IMR-90 (cell line): Measurements from ENCODE around the gene ZNF136. TPM values are rescaled to one million over a fixed set of nuclear protein-coding genes. Genes with fewer than 3 reads are reported as not detected.

Source experiments
- ATAC-seq: fragments of 200-7000 bp; cut with Tn5 transposase; 2 replicates; pipeline ENCODE4 v1.9.1; 2020; ENCODE audit warnings: low read depth, mild to moderate bottlenecking, moderate library complexity
- BruUV-seq: library from RNA; stranded (reverse); fragments of 400-500 nt; replicated peaks from 2 replicates; lab custom pipeline; 2021; lab: Mats Ljungman, UMichigan
- CTCF ChIA-PET: fragments of 300-600 bp; formaldehyde crosslinking; extraction: SDS; loops from one replicate; lab custom pipeline; 2021; ENCODE audit warnings: antibody characterized with exemption; lab: Yijun Ruan, JAX
- POLR2A ChIA-PET: fragments of 300-600 bp; sonication (Branson Sonifier 250); formaldehyde crosslinking; loops from one replicate; lab custom pipeline; 2022; ENCODE audit warnings: antibody characterized with exemption; ENCODE audit not compliant: unreplicated experiment; lab: Charles Lee
- DNase-seq: peaks from one replicate; pipeline ENCODE4 v3.0.0; 2013
- H2AFZ ChIP-seq: replicated peaks from 2 replicates; pipeline ENCODE3; 2013; ENCODE audit warnings: low read length, mild to moderate bottlenecking; ENCODE audit not compliant: poor library complexity
- H2AK5ac ChIP-seq: 2 replicates; pipeline ENCODE4 v1.6.1; 2013; ENCODE audit warnings: low read depth, low read length, inconsistent platforms
- H2AK9ac ChIP-seq: replicated peaks from 2 replicates; pipeline ENCODE3; 2013; ENCODE audit warnings: mild to moderate bottlenecking, low read depth, low read length, moderate library complexity; ENCODE audit not compliant: poor library complexity
- H2BK120ac ChIP-seq: 2 replicates; pipeline ENCODE4 v1.6.1; 2013; ENCODE audit warnings: low read depth, low read length, inconsistent platforms
- H2BK15ac ChIP-seq: 3 replicates; pipeline ENCODE4 v1.6.1; 2013; ENCODE audit warnings: low read depth, low read length, inconsistent platforms
- H2BK20ac ChIP-seq: 2 replicates; pipeline ENCODE4 v1.6.1; 2013; ENCODE audit warnings: low read depth, mild to moderate bottlenecking, inconsistent platforms, low read length, moderate library complexity
- H2BK5ac ChIP-seq: 2 replicates; pipeline ENCODE4 v1.6.1; 2013; ENCODE audit warnings: mild to moderate bottlenecking, low read depth, low read length, inconsistent platforms; ENCODE audit not compliant: poor library complexity, severe bottlenecking
- H3K14ac ChIP-seq: replicated peaks from 2 replicates; pipeline ENCODE4 v1.6.1; 2013; ENCODE audit warnings: low read depth, low read length, inconsistent platforms
- H3K18ac ChIP-seq: 2 replicates; pipeline ENCODE4 v1.6.1; 2013; ENCODE audit warnings: low read depth, low read length, control low read depth
- H3K23ac ChIP-seq: 2 replicates; pipeline ENCODE4 v1.6.1; 2013; ENCODE audit warnings: low read depth, low read length, inconsistent platforms
- H3K27ac ChIP-seq: 2 replicates; pipeline ENCODE4 v1.5.1; 2013; ENCODE audit warnings: mild to moderate bottlenecking, control low read depth, low read length; ENCODE audit not compliant: insufficient read depth
- H3K27me3 ChIP-seq: 2 replicates; pipeline ENCODE4 v1.6.1; 2013; ENCODE audit warnings: low read length; ENCODE audit not compliant: control insufficient read depth, insufficient read depth
- H3K36me3 ChIP-seq: 2 replicates; pipeline ENCODE4 v1.6.1; 2013; ENCODE audit warnings: low read length, mixed read lengths; ENCODE audit not compliant: control insufficient read depth, insufficient read depth
- H3K4ac ChIP-seq: 2 replicates; pipeline ENCODE4 v1.6.1; 2013; ENCODE audit warnings: low read depth, low read length, inconsistent platforms
- H3K4me1 ChIP-seq: 2 replicates; pipeline ENCODE4 v1.6.1; 2013; ENCODE audit warnings: low read length, mixed read lengths; ENCODE audit not compliant: control insufficient read depth, insufficient read depth
- H3K4me2 ChIP-seq: 2 replicates; pipeline ENCODE4 v1.6.1; 2013; ENCODE audit warnings: low read depth, mild to moderate bottlenecking, control low read depth, low read length, moderate library complexity
- H3K4me3 ChIP-seq: 2 replicates; pipeline ENCODE4 v1.5.1; 2013; ENCODE audit warnings: low read depth, mild to moderate bottlenecking, control low read depth, low read length, moderate library complexity; ENCODE audit not compliant: insufficient read depth
- H3K56ac ChIP-seq: 2 replicates; pipeline ENCODE4 v1.6.1; 2013; ENCODE audit warnings: low read length, inconsistent platforms; ENCODE audit not compliant: insufficient read depth; ENCODE audit errors: extremely low read depth
- H3K79me1 ChIP-seq, 2 experiments: 2 replicates each; pipeline ENCODE4 v1.6.1; 2013; ENCODE audit warnings: low read length in 2 of 2, inconsistent platforms in 1 of 2, low read depth in 1 of 2
- H3K9ac ChIP-seq: 2 replicates; pipeline ENCODE4 v1.6.1; 2013; ENCODE audit warnings: low read depth, low read length, control low read depth
- H3K9me1 ChIP-seq: 2 replicates; pipeline ENCODE4 v1.6.1; 2013; ENCODE audit warnings: low read length, inconsistent platforms; ENCODE audit not compliant: insufficient read depth
- H3K9me3 ChIP-seq: 2 replicates; pipeline ENCODE4 v1.6.1; 2013; ENCODE audit warnings: low read length; ENCODE audit not compliant: control insufficient read depth, insufficient read depth
- H4K20me1 ChIP-seq: 2 replicates; pipeline ENCODE4 v1.6.1; 2013; ENCODE audit warnings: low read length, inconsistent platforms; ENCODE audit not compliant: insufficient read depth
- H4K5ac ChIP-seq: 2 replicates; pipeline ENCODE4 v1.6.1; 2013; ENCODE audit warnings: mild to moderate bottlenecking, low read depth, low read length, control low read depth
- H4K8ac ChIP-seq, 2 experiments: 2 replicates each; pipeline ENCODE4 v1.6.1; 2013; ENCODE audit warnings: low read depth in 2 of 2, low read length in 2 of 2, control low read depth in 1 of 2, inconsistent platforms in 1 of 2
- H4K91ac ChIP-seq: 2 replicates; pipeline ENCODE4 v1.6.1; 2013; ENCODE audit warnings: low read depth, low read length, inconsistent platforms; ENCODE audit not compliant: insufficient read depth
- MAZ ChIP-seq: IDR thresholded peaks from 2 replicates; pipeline ENCODE4 v1.6.1; 2012; ENCODE audit warnings: low read depth, mild to moderate bottlenecking, low read length, improper control_type of control experiment, moderate library complexity, borderline replicate concordance
- WGBS, 2 experiments: methylation state at CpG; one replicate each; pipeline versions ENCODE4 v1.1.5 to v1.1.7; 2013; ENCODE audit warnings: missing lambda C conversion rate in 2 of 2; ENCODE audit not compliant: insufficient read length in 1 of 2; ENCODE audit errors: extremely low coverage in 2 of 2; 5-methylcytosine and 5-hydroxymethylcytosine counted together
- dilution Hi-C: fragments of 300-500 bp; cut with HindIII; formaldehyde crosslinking; loops from one replicate; pipeline ENCODE4 v1.14.3; 2018; ENCODE audit warnings: low sequenced_read_pairs; ENCODE audit not compliant: unreplicated experiment
- in situ Hi-C: fragments of 300-500 bp; cut with MboI; formaldehyde crosslinking; loops from 3 replicates; pipeline ENCODE4 v1.14.3; 2019; ENCODE audit warnings: low sequenced_read_pairs, inconsistent platforms, mixed read lengths
- intact Hi-C: fragments of 100-400 bp; cut with micrococcal nuclease; formaldehyde crosslinking; loops from 2 replicates; pipeline ENCODE4 v1.10.0; 2022
- polyA plus RNA-seq, 3 experiments: library from polyadenylated mRNA; depleted of rRNA; stranded (reverse); fragments of >200 nt; gene quantifications; 2 replicates each; pipeline ENCODE4 v1.2.3, GENCODE V29; 2012; ENCODE audit warnings: low replicate concordance in 1 of 3
- total RNA-seq: library from RNA; depleted of rRNA; stranded (reverse); fragments of >200 nt; gene quantifications from 2 replicates; pipeline ENCODE4 v1.2.3, GENCODE V29; 2012

ZNF136 gene
- total and polyA plus RNA-seq, 2 of the 4 experiments (the other 2 are of a cell fraction), result 1.9 to 6.8 TPM

- POLR2A ChIA-PET, result no interaction called here
- H3K36me3 ChIP-seq, result no peaks in the 10 kb centered on the region
- intact Hi-C loops, result no loop called here
- no peak overlapping the region for H3K56ac ChIP-seq
- H4K8ac ChIP-seq, result no peak overlapping the region
- no peak overlapping the region for H3K14ac ChIP-seq
- no peak overlapping the region for H3K4me3 ChIP-seq
- CTCF ChIA-PET, result no interaction called here
- no peak for ATAC-seq
- H3K9me1 ChIP-seq, result no peaks in the 10 kb centered on the region
- no peak overlapping the region for H3K4ac ChIP-seq
- in situ Hi-C loops, result no loop called here
- no peak overlapping the region for H3K18ac ChIP-seq
- H3K27ac ChIP-seq, result no peak overlapping the region
- H2AK9ac ChIP-seq, result no peak overlapping the region
- H2BK15ac ChIP-seq, result no peak overlapping the region
- no peak overlapping the region for H2BK5ac ChIP-seq
- no peaks in the 10 kb centered on the region for H3K27me3 ChIP-seq
- WGBS, 2 experiments, result no CpG with 5 or more reads among the region's 3 CpGs
- no peak overlapping the region for H3K9ac ChIP-seq
- no peak overlapping the region for H4K5ac ChIP-seq
- H4K91ac ChIP-seq, result no peak overlapping the region
- BruUV-seq, result no TSS peak
- dilution Hi-C loops, result no loop called here
- H2BK20ac ChIP-seq, result no peak overlapping the region
- no peak overlapping the region for H2BK120ac ChIP-seq
- H3K4me1 ChIP-seq, result no peaks in the 10 kb centered on the region
- no peaks in the 10 kb centered on the region for H4K20me1 ChIP-seq
- no peak overlapping the region for H2AFZ ChIP-seq
- no peak overlapping the region for H3K4me2 ChIP-seq
- H3K23ac ChIP-seq, result no peak overlapping the region
- no peak for TF ChIP-seq MAZ
- DNase-seq, result no peak
- no peak overlapping the region for H2AK5ac ChIP-seq
- H3K79me1 ChIP-seq, result peaks cover 0 to 3% of the 10 kb centered on the region in 2 experiments; a peak in 2 of 4 replicates
- H3K9me3 ChIP-seq, result peaks cover 38% of the 10 kb centered on the region
Measured at GRCh38 chr19:12199757-12200419, 37.0 kb downstream of the ZNF136 start.
